ENCODE data around the gene UBL5. TPM values are rescaled to one million over a fixed set of nuclear protein-coding genes. Genes with fewer than 3 reads are reported as not detected.
"Not testable (repeated sequence)": the region's sequence is repeated elsewhere in the genome, so short reads cannot be mapped to it uniquely, and the experiment has no call there.

The UBL5 gene
- total RNA-seq, 4 donors from 2014 or later = 177 to 258 (median 207) TPM

GRCh38 chr19:9819596-9819909 lies 8.2 kb upstream of the UBL5 start:
- no peaks in the 10 kb centered on the region for H3K27me3 ChIP-seq
- peak overlapping the region; percentile 87 to 99 (median 95) for H3K27ac ChIP-seq
- H3K36me3 ChIP-seq = no peaks in the 10 kb centered on the region
- peak overlapping the region; percentile 45 to 96 (median 84) for H3K4me3 ChIP-seq
- DNase-seq = no peak
- TF ChIP-seq POLR2A (IDR thresholded peaks at IDR 0.05) (peak in 1 of 2 donors; percentile 22), CTCF (IDR thresholded peaks at IDR 0.05) (no peak)
- H3K4me1 ChIP-seq = peaks cover 0 to 22% (median 13%) of the 10 kb centered on the region in 4 donors
- peaks cover 0 to 6% (median 0%) of the 10 kb centered on the region in 4 donors for H3K9me3 ChIP-seq

DNA sequence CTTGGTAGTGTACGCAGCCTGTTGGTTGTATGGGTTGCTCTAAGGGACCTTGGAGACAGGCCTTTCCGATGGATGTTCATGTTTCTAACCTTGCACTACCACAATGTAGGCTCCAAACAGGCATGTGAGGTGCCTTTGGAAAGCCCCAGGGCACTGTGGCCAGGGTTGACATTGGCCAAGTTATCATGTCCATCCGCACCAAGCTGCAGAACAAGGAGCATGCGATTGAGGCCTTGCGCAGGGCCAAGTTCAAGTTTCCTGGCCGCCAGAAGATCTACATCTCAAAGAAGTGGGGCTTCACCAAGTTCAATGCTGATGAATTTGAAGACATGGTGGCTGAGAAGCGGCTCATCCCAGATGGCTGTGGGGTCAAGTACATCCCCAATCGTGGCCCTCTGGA lies 7.7 kb upstream of the UBL5 start:
- peak overlapping the region in 2 of 4 donors; percentile 45 to 84 for H3K4me3 ChIP-seq
- not testable (repeated sequence) for DNase-seq, H3K36me3 ChIP-seq, H3K9me3 ChIP-seq, H3K27me3 ChIP-seq
- H3K4me1 ChIP-seq = peaks cover 0 to 22% (median 13%) of the 10 kb centered on the region in 4 donors
- H3K27ac ChIP-seq = peak overlapping the region; percentile 87 to 99 (median 95)

- Histone ChIP-seq H3K4me1 (peaks cover 0 to 25% (median 10%) of the 10 kb centered on the region in 4 donors), H3K36me3 (no peaks in the 10 kb centered on the region), H3K9me3 (no peaks in the 10 kb centered on the region), H3K27ac (no peak overlapping the region), H3K4me3 (no peak overlapping the region), H3K27me3 (no peaks in the 10 kb centered on the region)
- no peak for DNase-seq
- TF ChIP-seq POLR2A (IDR thresholded peaks at IDR 0.05) = no peak
- no peak for TF ChIP-seq CTCF (IDR thresholded peaks at IDR 0.05)
Measured at GRCh38 chr19:9823816-9824215, 3.9 kb upstream of the UBL5 start.

GRCh38 chr19:9828551-9829063 lies 889 bp downstream of the UBL5 start:
- H3K9me3 ChIP-seq = no peaks in the 10 kb centered on the region
- peak overlapping the region in 2 of 4 donors; percentile 88 to 92 for H3K27ac ChIP-seq

DNA sequence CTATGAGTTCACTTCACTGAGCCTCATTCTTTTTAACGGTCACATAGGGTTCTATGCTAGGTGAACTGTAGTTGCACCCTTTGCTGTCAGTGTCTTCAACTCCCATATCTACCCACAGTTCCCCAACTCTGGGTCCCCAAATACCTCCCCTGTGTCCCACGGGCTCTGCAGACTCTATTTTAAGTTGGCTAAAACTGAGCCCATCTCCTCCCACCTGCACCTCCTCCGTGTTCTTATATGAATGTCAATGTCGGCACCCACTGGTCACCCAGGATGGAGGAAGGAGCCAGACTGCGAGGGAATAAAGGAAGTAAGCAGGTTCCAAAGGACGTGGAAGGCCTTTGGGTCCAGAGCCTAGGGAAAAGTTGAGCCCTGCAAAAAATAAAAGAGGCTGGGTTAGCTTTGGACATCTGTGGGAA lies 6.6 kb downstream of the UBL5 start:
- peaks cover 0 to 24% (median 0%) of the 10 kb centered on the region in 3 donors for H3K36me3 ChIP-seq
- H3K4me1 ChIP-seq = peaks cover 0 to 17% (median 7%) of the 10 kb centered on the region in 4 donors
- H3K4me3 ChIP-seq = peak overlapping the region; percentile 90 to 100 (median 94)
- no peak for DNase-seq
- no peaks in the 10 kb centered on the region for H3K27me3 ChIP-seq
- peak overlapping the region in 2 of 4 donors; percentile 52 to 83 for H3K27ac ChIP-seq
- no peak for TF ChIP-seq CTCF (IDR thresholded peaks at IDR 0.05)
- TF ChIP-seq POLR2A (IDR thresholded peaks at IDR 0.05) = no peak
- no peaks in the 10 kb centered on the region for H3K9me3 ChIP-seq

More at GRCh38 chr19:9828551-9829063, 889 bp downstream of the UBL5 start:
- H3K4me3 ChIP-seq = peak overlapping the region; percentile 78 to 93 (median 87)
- peaks cover 0 to 27% (median 7%) of the 10 kb centered on the region in 4 donors for H3K4me1 ChIP-seq
- no peaks in the 10 kb centered on the region for H3K27me3 ChIP-seq
- no peak for TF ChIP-seq POLR2A (IDR thresholded peaks at IDR 0.05)
- TF ChIP-seq CTCF (IDR thresholded peaks at IDR 0.05) = no peak
- H3K36me3 ChIP-seq = peaks cover 0 to 12% (median 0%) of the 10 kb centered on the region in 3 donors
- DNase-seq = no peak

GRCh38 chr19:9834726-9835506 lies 7.2 kb downstream of the UBL5 start, which contains the start of gene PIN1:
Gene PIN1, plus strand, starts transcription at chr19:9835318. Its CDS starts 27 bp downstream, at chr19:9835345.
- peak; percentile 99 to 100 (median 100) for DNase-seq
- peaks cover 0 to 17% (median 7%) of the 10 kb centered on the region in 4 donors for H3K4me1 ChIP-seq
- H3K27me3 ChIP-seq = no peaks in the 10 kb centered on the region
- H3K9me3 ChIP-seq = no peaks in the 10 kb centered on the region
- peak within 1 kb of the TSS; percentile 69 to 83 (median 76) for H3K27ac ChIP-seq
- peaks cover 0 to 24% (median 0%) of the 10 kb centered on the region in 3 donors for H3K36me3 ChIP-seq
- H3K4me3 ChIP-seq = peak within 1 kb of the TSS; percentile 90 to 100 (median 94)
- peak in 1 of 2 donors; percentile 41 for TF ChIP-seq POLR2A (IDR thresholded peaks at IDR 0.05)
- peak; percentile 28 to 81 (median 68) for TF ChIP-seq CTCF (IDR thresholded peaks at IDR 0.05)
